NCI-H345 (cell line): ENCODE measurements around the gene RAB40A.
"Not testable (repeated sequence)": the region's sequence is repeated elsewhere in the genome, so short reads cannot be mapped to it uniquely, and the experiment has no call there.

Source experiments
- DNase-seq: peaks from one replicate; lab custom pipeline; 2025; lab: John Stamatoyannopoulos, UW

The RAB40A gene

DNA sequence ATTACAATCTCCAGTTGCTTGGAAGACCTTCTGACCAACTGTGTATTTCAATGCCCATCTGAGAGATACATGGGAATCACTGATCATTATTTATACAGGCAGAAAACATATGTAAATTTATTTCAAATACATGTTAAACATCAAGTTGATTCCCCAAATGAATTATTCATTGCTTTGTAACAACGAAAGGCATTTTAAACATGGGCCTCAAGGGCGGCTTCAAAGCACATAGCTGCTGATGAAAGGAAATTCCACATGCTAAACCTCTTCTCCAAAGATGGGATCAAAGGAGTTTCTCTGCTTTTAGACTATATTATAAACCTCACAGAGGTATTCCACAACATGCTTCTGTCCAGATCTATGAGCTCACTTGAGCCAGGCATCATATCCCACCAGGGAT lies 4.3 kb upstream of the RAB40A start:
- DNase-seq = no peak

DNA sequence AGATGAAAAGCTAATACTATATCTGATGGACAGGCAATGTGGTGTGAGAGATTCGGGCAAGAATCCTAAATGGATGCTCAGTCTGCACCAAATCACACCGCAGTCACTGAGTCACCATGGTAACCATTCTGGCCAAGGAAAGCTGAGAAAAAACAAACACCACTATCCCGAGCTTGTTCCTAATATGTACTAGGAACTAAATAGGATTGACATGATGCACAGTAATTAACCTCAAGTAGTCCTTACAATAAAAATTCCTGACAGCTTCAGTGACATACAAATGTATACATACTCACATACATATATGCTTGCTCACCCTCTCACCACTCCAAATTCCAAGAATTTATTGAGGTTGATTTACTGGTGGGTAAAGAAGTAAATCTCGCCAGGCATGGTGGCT lies 1.1 kb upstream of the RAB40A start:
- no peak for DNase-seq

GRCh38 chrX:103518571-103518970 lies 718 bp downstream of the RAB40A start:
- no peak for DNase-seq

DNA sequence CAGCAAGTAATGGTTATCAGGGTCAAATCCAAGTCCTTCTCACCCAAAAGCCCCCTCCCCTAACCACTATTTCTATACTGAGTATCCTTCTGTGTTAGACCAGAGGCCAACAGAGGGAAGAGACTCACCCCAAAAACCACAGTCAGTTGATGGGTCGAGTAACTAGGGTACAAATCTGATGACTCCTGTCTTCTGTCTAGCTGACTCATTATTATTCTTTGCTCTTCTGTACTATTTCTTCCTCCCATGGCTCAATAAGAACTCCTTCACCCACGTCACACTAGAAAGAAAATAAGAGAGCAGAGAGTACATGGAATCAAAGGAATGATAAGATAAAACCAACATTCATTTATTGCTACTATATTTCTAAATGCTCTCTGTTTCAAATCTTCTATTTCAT lies 2.0 kb downstream of the RAB40A start:
- no peak for DNase-seq

- DNase-seq = no peak
Measured at GRCh38 chrX:103513476-103514108, 5.7 kb downstream of the RAB40A start.

DNA sequence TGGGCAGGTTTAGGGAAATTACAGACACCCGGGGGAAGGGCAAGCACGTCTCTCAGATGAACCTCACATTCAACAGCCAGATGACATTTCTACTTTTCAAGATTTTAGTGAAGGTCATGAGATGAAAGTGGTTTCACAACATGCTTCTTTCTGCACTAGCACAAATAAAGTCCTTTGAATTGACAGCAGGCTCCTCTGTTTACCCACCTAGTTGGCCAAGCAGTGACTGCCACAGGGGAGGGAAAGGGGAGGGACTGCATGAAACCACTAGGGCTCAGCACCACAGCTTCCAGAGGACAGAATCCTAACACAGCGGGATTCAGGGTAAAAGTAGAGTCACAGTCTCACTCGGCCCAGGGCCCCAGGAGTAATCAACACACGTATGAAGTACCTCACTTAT lies 6.2 kb downstream of the RAB40A start:
- DNase-seq = peak; percentile 6

- no peak for DNase-seq
Measured at GRCh38 chrX:103510031-103510430, 9.3 kb downstream of the RAB40A start.

DNA sequence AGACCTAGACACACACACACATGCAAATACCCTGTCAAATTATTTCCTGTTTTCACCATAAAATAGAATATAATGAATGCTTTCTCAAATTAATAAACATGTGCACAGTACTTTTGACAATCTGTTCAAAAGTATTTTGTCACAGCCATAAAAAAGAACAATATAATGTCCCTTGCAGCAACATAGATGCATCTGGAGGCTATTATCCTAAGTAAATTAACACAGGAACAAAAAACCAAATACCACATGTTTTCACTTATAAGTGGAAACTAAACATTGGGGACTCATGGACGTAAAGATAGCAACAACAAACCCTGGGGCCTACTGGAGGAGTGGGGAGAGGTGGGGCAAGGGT lies 15.5 kb downstream of the RAB40A start:
- no peak for DNase-seq

GRCh38 chrX:103503163-103503852 lies 16.0 kb downstream of the RAB40A start:
- no peak for DNase-seq

DNA sequence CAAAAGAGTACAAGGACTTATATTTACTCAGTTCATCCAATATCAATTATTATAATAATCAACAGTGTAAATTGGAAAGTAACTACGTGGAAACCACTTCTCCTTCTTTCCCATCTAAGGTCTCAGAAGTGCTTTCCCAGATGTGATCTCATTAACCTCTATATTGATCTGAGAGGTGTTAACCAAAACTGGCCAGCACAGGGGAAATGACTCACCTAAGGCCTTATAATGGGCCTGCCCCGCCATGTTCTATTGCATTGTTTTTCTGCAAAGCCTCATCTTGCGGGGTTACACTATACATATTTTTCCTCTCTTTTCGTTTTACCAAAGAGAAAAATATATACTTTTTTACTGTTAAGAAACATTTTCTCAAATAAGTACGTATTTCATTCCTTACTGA lies 20.5 kb downstream of the RAB40A start:
- no peak for DNase-seq

GRCh38 chrX:103495786-103496185 lies 23.5 kb downstream of the RAB40A start:
- no peak for DNase-seq

DNA sequence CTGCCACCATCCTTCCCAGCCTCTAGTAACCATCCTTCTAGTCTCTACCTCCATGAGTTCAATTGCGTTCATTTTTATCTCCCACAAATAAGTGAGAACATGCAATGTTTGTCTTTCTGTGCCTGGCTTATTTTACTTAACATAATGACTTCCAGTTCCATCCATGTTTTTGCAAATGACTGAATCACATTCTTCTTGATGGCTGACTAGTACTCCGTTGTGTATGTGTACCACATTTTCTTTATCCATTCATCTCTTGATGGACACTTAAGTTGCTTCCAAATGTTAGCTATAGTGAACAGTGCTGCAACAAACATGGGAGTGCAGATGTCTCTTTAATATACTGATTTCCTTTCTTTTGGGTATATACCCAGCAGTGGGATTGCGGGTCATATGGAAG lies 25.7 kb downstream of the RAB40A start:
- DNase-seq = not testable (repeated sequence)

DNA sequence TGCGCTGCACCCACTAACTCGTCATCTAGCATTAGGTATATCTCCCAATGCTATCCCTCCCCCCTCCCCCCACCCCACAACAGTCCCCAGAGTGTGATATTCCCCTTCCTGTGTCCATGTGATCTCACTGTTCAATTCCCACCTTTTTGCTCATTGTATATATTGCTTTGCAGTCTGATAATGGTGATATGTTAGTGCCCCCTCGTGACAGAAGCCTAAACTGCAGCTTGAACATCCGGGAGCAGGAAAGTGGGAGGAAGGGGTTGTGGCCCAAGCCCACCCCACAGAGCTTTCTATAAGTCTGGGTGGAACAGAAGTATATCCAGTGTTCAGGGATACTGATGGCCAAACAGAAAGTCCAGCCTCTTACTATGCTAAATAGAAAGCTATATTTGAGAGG lies 29.6 kb downstream of the RAB40A start:
- peak; percentile 49 for DNase-seq

- no peak for DNase-seq
Measured at GRCh38 chrX:103488794-103489193, 30.5 kb downstream of the RAB40A start.

DNA sequence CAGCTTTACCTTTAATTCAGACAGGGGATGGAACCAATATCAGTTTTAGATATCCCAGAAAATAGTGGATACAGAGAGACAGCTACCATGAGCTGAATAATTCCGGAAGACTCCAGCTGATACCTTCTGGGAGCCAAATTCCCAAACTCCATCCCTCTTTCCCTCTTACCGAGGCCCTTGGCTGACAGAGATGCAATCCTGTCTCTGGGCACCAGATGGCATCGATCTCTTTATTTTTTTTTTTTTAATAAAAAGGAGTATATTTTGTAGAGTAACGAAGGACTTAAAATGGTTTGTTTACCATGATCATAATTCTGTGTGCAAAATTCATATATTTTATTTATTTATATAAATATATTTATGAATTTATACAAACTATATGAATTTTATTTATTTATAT lies 31.0 kb downstream of the RAB40A start:
- DNase-seq = no peak

DNA sequence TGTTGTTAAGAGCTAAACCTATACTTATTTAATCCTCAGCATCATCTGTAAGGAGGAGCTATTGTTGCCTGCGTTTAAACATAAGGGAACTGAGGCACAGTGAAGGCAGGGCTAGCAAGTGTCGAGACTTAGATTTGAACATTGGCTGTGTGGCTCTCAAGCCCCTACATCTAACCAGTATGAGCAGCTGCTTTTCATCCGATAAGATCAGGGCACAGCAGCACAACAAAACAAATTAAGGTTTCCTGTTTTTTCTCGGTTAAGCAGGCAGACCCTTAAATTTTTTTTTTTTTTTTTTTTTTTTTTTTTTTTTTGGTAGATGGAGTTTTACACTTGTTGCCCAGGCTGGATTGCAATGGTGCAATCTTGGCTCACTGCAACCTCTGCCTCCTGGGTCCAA lies 35.6 kb downstream of the RAB40A start:
- DNase-seq = no peak

GRCh38 chrX:103480526-103480925 lies 38.8 kb downstream of the RAB40A start:
- no peak for DNase-seq

- DNase-seq = no peak
Measured at GRCh38 chrX:103477496-103477895, 41.8 kb downstream of the RAB40A start.

DNA sequence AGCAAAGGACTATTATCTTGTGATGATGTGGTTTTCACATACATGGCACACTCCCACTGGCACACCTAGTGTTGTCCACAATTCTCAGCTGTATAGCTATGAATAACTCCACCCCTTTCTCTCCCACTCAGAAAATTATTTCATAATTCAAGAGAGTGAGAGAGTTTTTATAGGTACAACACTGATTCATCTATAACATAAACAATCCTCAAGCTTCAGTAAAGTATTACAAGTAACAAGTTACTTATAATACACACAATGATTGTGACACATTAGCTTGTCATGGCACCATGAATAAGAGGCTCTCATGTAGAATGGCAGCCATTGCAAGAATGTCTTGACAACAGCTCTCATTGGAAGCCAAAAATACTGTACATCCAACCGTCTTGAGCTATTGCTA lies 43.9 kb downstream of the RAB40A start:
- no peak for DNase-seq

DNA sequence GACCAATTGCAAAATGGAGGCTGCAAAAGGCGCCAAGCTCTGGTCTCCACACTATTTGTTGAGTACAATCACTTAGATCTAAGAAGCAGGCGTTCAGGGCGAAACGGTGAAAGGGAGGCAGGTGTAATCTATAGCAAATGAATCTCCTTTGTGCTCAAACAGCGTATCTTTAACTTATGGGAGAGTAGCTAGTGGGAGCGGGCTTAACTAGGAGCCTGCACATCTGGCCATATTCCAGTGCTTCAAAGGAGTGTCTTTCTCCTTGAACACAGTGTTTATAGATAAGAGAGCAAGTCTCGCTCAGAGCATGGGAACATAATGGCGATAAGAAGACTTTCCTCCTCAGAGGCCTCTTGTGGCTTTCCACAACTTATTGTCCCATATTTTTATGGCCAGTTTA lies 49.3 kb downstream of the RAB40A start:
- DNase-seq = not testable (repeated sequence)

DNA sequence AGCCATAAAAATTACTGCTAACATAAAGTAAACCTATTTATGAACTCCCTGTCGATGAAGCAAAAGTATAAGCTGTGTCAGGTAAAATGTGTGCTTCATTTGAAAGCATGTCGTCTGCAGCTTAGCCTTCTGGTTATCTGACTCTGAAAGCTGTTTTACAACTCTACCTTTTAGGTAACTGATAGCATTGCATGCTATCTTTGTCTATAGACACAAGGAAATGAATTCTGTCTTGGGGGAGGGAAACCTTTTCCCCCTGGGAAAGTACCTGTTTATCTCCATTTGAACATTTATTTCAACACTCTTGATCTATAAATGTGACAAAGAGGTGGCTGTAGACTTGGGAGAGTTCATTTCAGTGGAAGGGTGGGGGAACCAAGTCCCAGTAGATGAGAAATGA lies 51.4 kb downstream of the RAB40A start:
- DNase-seq = no peak

DNA sequence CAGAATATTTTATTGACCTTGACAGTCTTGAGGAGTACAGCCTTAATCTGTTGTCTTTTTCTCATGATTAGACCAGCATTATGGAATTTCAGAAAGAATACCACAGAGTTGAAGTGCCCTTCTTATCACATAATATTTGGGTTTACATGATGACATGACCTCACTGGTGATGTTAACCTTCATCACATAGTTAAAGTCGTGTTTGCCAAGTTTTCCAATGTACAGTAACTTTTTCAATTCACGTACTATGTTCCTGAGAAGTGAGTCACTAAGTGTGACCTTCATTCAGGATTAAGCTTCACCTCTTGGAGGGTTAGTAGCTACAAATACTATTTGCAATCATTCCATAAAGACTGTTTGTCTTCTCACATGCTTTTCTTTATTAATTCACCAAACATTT lies 52.1 kb downstream of the RAB40A start:
- DNase-seq = no peak

DNA sequence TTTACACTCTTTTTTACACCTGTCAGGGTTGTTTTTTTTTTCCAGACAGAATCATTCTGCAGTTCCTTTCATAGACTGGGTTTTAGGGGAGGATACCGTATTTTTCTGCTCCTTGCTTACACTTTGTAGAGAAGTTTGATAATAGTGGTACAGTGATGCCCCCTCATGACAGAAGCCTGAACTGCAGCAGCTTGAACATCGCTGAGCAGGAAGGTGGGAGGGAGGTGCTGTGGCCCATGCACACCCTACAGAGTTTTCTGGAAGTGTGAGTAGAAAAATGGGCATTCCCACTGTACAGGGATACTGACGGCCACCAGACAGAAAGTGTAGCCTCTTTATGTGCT lies 54.5 kb downstream of the RAB40A start:
- DNase-seq = peak; percentile 75

GRCh38 chrX:103464072-103464773 lies 55.1 kb downstream of the RAB40A start:
- peak; percentile 49 for DNase-seq
